ENCODE results near the gene ISG20L2.

The ISG20L2 gene

GRCh38 chr1:156752843-156753482, 24.4 kb upstream of the ISG20L2 start:
- no peak for DNase-seq (ENCODE audit: low spot score)

GRCh38 chr1:156751757-156752481, 23.4 kb upstream of the ISG20L2 start:
- peak; percentile 99 for DNase-seq (ENCODE audit: low spot score)

GRCh38 chr1:156751451-156751756, 22.8 kb upstream of the ISG20L2 start, which contains the start of gene HDGF:
HDGF (minus strand) TSS chr1:156751675; CDS start chr1:156751429, 246 bp downstream.
- DNase-seq (ENCODE audit: low spot score): no peak

GRCh38 chr1:156750711-156751450, 22.3 kb upstream of the ISG20L2 start:
- DNase-seq (ENCODE audit: low spot score): no peak

- DNase-seq (ENCODE audit: low spot score): peak; percentile 37
Observed at GRCh38 chr1:156750191-156750672, 21.7 kb upstream of the ISG20L2 start.

- no peak for DNase-seq (ENCODE audit: low spot score)
Observed at GRCh38 chr1:156749419-156750118, 21.0 kb upstream of the ISG20L2 start.

- DNase-seq (ENCODE audit: low spot score): peak; percentile 39
Observed at GRCh38 chr1:156748670-156749418, 20.3 kb upstream of the ISG20L2 start.

- no peak for DNase-seq (ENCODE audit: low spot score)
Observed at GRCh38 chr1:156747742-156748669, 19.4 kb upstream of the ISG20L2 start.

- peak; percentile 53 for DNase-seq (ENCODE audit: low spot score)
Observed at GRCh38 chr1:156746728-156747631, 18.4 kb upstream of the ISG20L2 start.

GRCh38 chr1:156746406-156746727, 17.8 kb upstream of the ISG20L2 start:
- DNase-seq (ENCODE audit: low spot score): no peak

- no peak for DNase-seq (ENCODE audit: low spot score)
Observed at GRCh38 chr1:156745881-156746280, 17.3 kb upstream of the ISG20L2 start.

- no peak for DNase-seq (ENCODE audit: low spot score)
Observed at GRCh38 chr1:156744786-156745419, 16.3 kb upstream of the ISG20L2 start.

- DNase-seq (ENCODE audit: low spot score): no peak
Observed at GRCh38 chr1:156744344-156744743, 15.8 kb upstream of the ISG20L2 start.

- DNase-seq (ENCODE audit: low spot score): no peak
Observed at GRCh38 chr1:156743367-156744302, 15.1 kb upstream of the ISG20L2 start.

- no peak for DNase-seq (ENCODE audit: low spot score)
Observed at GRCh38 chr1:156742801-156743200, 14.2 kb upstream of the ISG20L2 start.

GRCh38 chr1:156742017-156742416, 13.5 kb upstream of the ISG20L2 start:
- no peak for DNase-seq (ENCODE audit: low spot score)

GRCh38 chr1:156741481-156741983, 13.0 kb upstream of the ISG20L2 start:
- DNase-seq (ENCODE audit: low spot score): peak; percentile 33
